ENCODE results near the gene MYO15A. TPM values are rescaled to one million over a fixed set of nuclear protein-coding genes. Genes with fewer than 3 reads are reported as not detected.

The MYO15A gene
- total and polyA plus RNA-seq, 9 donors, result 1.5 to 5.4 (median 3.2) TPM

GRCh38 chr17:18225121-18225641 is 116.6 kb downstream of the MYO15A start, which contains the start of gene LLGL1:
LLGL1 (plus strand) TSS chr17:18225635; CDS start chr17:18225683, 48 bp downstream.
- TF ChIP-seq POLR2A (IDR thresholded peaks at IDR 0.05) (no peak), CTCF (IDR thresholded peaks at IDR 0.05) (no peak), EP300 (IDR thresholded peaks at IDR 0.05) (no peak)
- WGBS, 3 donors, result 1% methylated on average over 26 to 60 of the region's 60 CpGs
- Histone ChIP-seq H3K36me3 (no peaks in the 10 kb centered on the region), H3K27me3 (no peaks in the 10 kb centered on the region), H3K4me1 (ENCODE audit: insufficient read depth) (peaks cover 3% of the 10 kb centered on the region), H3K27ac (no peak within 1 kb of the TSS), H3K9me3 (no peaks in the 10 kb centered on the region), H3K4me3 (peak within 1 kb of the TSS; percentile 60)
- peak; percentile 96 to 98 (median 97) for DNase-seq
- intact Hi-C loops (cut with DNase I), result loop anchor here in 1 of 4 donors (5.0 to 10.0 kb wide), 2 partner anchors 38 to 70 kb away; no protein-coding TSS in a partner anchor

GRCh38 chr17:18225642-18226283 is 117.2 kb downstream of the MYO15A start:
- Histone ChIP-seq H3K4me3 (peak overlapping the region; percentile 60), H3K36me3 (no peaks in the 10 kb centered on the region), H3K4me1 (ENCODE audit: insufficient read depth) (peaks cover 3% of the 10 kb centered on the region), H3K27me3 (no peaks in the 10 kb centered on the region), H3K27ac (no peak overlapping the region), H3K9me3 (no peaks in the 10 kb centered on the region)
- intact Hi-C loops (cut with DNase I), result loop anchor here in 1 of 4 donors (5.0 to 10.0 kb wide), 2 partner anchors 38 to 71 kb away; no protein-coding TSS in a partner anchor
- TF ChIP-seq CTCF (IDR thresholded peaks at IDR 0.05), result no peak
- no peak for TF ChIP-seq POLR2A (IDR thresholded peaks at IDR 0.05)
- no peak for TF ChIP-seq EP300 (IDR thresholded peaks at IDR 0.05)
- 1% methylated on average over 16 to 57 of the region's 57 CpGs for WGBS, 3 donors
- peak in 1 of 5 donors; percentile 41 for DNase-seq

- DNase-seq, result peak in 1 of 5 donors; percentile 47
- peaks cover 3% of the 10 kb centered on the region for H3K4me1 ChIP-seq (ENCODE audit: insufficient read depth)
- peak overlapping the region; percentile 60 for H3K4me3 ChIP-seq
- 15 to 20% (median 19%) methylated on average over 16 of the region's 16 CpGs for WGBS, 3 donors
- no peak for TF ChIP-seq POLR2A (IDR thresholded peaks at IDR 0.05)
- no peak for TF ChIP-seq EP300 (IDR thresholded peaks at IDR 0.05)
- TF ChIP-seq CTCF (IDR thresholded peaks at IDR 0.05), result no peak
- no peaks in the 10 kb centered on the region for H3K27me3 ChIP-seq
- no peaks in the 10 kb centered on the region for H3K36me3 ChIP-seq
- no peak overlapping the region for H3K27ac ChIP-seq
- intact Hi-C loops (cut with DNase I), result loop anchor here in 1 of 4 donors (5.0 to 10.0 kb wide), 2 partner anchors 39 to 72 kb away; no protein-coding TSS in a partner anchor
- no peaks in the 10 kb centered on the region for H3K9me3 ChIP-seq
Measured at GRCh38 chr17:18226284-18226945, 117.9 kb downstream of the MYO15A start.

- Histone ChIP-seq H3K4me3 (no peak overlapping the region), H3K27ac (no peak overlapping the region), H3K4me1 (ENCODE audit: insufficient read depth) (peaks cover 3% of the 10 kb centered on the region), H3K36me3 (no peaks in the 10 kb centered on the region), H3K27me3 (no peaks in the 10 kb centered on the region), H3K9me3 (no peaks in the 10 kb centered on the region)
- 92 to 98% (median 93%) methylated on average over 5 of the region's 5 CpGs for WGBS, 3 donors
- DNase-seq, result no peak
- intact Hi-C loops (cut with DNase I), result loop anchor here in 1 of 4 donors (5.0 to 10.0 kb wide), 2 partner anchors 40 to 73 kb away; no protein-coding TSS in a partner anchor
- TF ChIP-seq EP300 (IDR thresholded peaks at IDR 0.05) (no peak), CTCF (IDR thresholded peaks at IDR 0.05) (no peak), POLR2A (IDR thresholded peaks at IDR 0.05) (no peak)
Measured at GRCh38 chr17:18227635-18228034, 119.1 kb downstream of the MYO15A start.
